PC-9 (cell line): ENCODE results near the gene KIF16B. TPM values are rescaled to one million over a fixed set of nuclear protein-coding genes. Genes with fewer than 3 reads are reported as not detected.

ENCODE experiments used
- BruUV-seq: library from RNA; stranded (reverse); fragments of 400-500 nt; replicated peaks from 2 replicates; lab custom pipeline; 2021; lab: Mats Ljungman, UMichigan
- CTCF ChIA-PET: fragments of 300-600 bp; sonication (Branson Sonifier 250); formaldehyde crosslinking; loops from one replicate; lab custom pipeline; 2022; ENCODE audit warnings: antibody characterized with exemption; lab: Charles Lee
- POLR2A ChIA-PET: fragments of 300-600 bp; sonication (Branson Sonifier 250); formaldehyde crosslinking; loops from one replicate; lab custom pipeline; 2022; ENCODE audit warnings: antibody characterized with exemption; ENCODE audit not compliant: unreplicated experiment; lab: Charles Lee
- DNase-seq, 2 experiments: peaks; one replicate each; pipeline versions ENCODE4 v3.0.0 to v3.0.0-alpha.2; 2015 to 2022; ENCODE audit warnings: mixed read lengths in 1 of 2
- H2AFZ ChIP-seq: fragments of 200-600 bp; sonication (generic); 2 replicates; pipeline ENCODE4 v1.8.1; 2017; ENCODE audit warnings: antibody characterized with exemption
- H3F3A ChIP-seq: fragments of 200-600 bp; sonication (generic); 2 replicates; pipeline ENCODE4 v1.8.1; 2017; ENCODE audit warnings: antibody characterized with exemption, mild to moderate bottlenecking, low read depth; ENCODE audit not compliant: insufficient read depth
- H3K27ac ChIP-seq: fragments of 200-600 bp; sonication (generic); 2 replicates; pipeline ENCODE4 v1.6.1; 2016; ENCODE audit warnings: mixed run types
- H3K27me3 ChIP-seq: fragments of 200-600 bp; sonication (generic); 2 replicates; pipeline ENCODE4 v1.6.1; 2016; ENCODE audit warnings: low read depth, mixed run types; ENCODE audit not compliant: insufficient read depth
- H3K36me3 ChIP-seq: fragments of 200-600 bp; sonication (generic); 2 replicates; pipeline ENCODE4 v1.6.1; 2016; ENCODE audit warnings: low read depth, mixed run types
- H3K4me1 ChIP-seq: fragments of 200-600 bp; sonication (generic); replicated peaks from 2 replicates; pipeline ENCODE4 v1.6.1; 2016; ENCODE audit warnings: mixed run types; ENCODE audit not compliant: insufficient read depth
- H3K4me2 ChIP-seq: fragments of 200-600 bp; sonication (generic); 2 replicates; pipeline ENCODE4 v1.6.1; 2017; ENCODE audit warnings: mixed run types
- H3K4me3 ChIP-seq: fragments of 200-600 bp; sonication (generic); 2 replicates; pipeline ENCODE4 v1.6.1; 2016; ENCODE audit warnings: mixed run types
- H3K79me2 ChIP-seq: fragments of 200-600 bp; sonication (generic); 2 replicates; pipeline ENCODE4 v1.6.1; 2017; ENCODE audit warnings: low read depth, mixed run types
- H3K9me2 ChIP-seq: fragments of 200-600 bp; sonication (generic); 2 replicates; pipeline ENCODE4 v1.8.1; 2017; ENCODE audit warnings: mild to moderate bottlenecking; ENCODE audit not compliant: insufficient read depth
- H3K9me3 ChIP-seq: fragments of 200-600 bp; sonication (generic); 2 replicates; pipeline ENCODE4 v1.8.1; 2016; ENCODE audit warnings: low read depth; ENCODE audit not compliant: insufficient read depth
- H4K20me1 ChIP-seq: fragments of 200-600 bp; sonication (generic); 2 replicates; pipeline ENCODE4 v1.8.1; 2017; ENCODE audit not compliant: insufficient read depth
- EZH2 ChIP-seq: fragments of 200-600 bp; sonication (generic); IDR thresholded peaks from 2 replicates; pipeline ENCODE4 v1.8.0; 2017; ENCODE audit warnings: antibody characterized with exemption, low read depth
- intact Hi-C: fragments of 100-400 bp; cut with micrococcal nuclease; formaldehyde crosslinking; loops from one replicate; pipeline ENCODE4 v1.10.0; 2022; ENCODE audit not compliant: unreplicated experiment
- total RNA-seq: library from RNA; stranded (reverse); gene quantifications from 2 replicates; pipeline ENCODE4 v1.2.3, GENCODE V29; 2021
- TF ChIP-seq, protein P1 (sequence below): fragments of 200-600 bp; sonication (generic); conservative IDR thresholded peaks from 2 replicates; pipeline ENCODE4 v1.6.1; 2017; ENCODE audit warnings: mixed run types, antibody characterized with exemption, mild to moderate bottlenecking, moderate library complexity

KIF16B gene
- total RNA-seq, 1 experiment from 2014 or later = 17.6 TPM

- Histone ChIP-seq H3K79me2 (no peaks in the 10 kb centered on the region), H2AFZ (no peak overlapping the region), H3K9me2 (no peaks in the 10 kb centered on the region), H3K36me3 (no peaks in the 10 kb centered on the region), H3K9me3 (no peaks in the 10 kb centered on the region), H3K4me2 (no peak overlapping the region), H3K27me3 (no peaks in the 10 kb centered on the region), H3K4me3 (no peak overlapping the region), H3K27ac (no peak overlapping the region), H4K20me1 (no peaks in the 10 kb centered on the region), H3K4me1 (no peaks in the 10 kb centered on the region), H3F3A (no peaks in the 10 kb centered on the region)
- no TSS peak for BruUV-seq
- TF ChIP-seq EZH2 = no peak
- TF ChIP-seq, protein P1, sequence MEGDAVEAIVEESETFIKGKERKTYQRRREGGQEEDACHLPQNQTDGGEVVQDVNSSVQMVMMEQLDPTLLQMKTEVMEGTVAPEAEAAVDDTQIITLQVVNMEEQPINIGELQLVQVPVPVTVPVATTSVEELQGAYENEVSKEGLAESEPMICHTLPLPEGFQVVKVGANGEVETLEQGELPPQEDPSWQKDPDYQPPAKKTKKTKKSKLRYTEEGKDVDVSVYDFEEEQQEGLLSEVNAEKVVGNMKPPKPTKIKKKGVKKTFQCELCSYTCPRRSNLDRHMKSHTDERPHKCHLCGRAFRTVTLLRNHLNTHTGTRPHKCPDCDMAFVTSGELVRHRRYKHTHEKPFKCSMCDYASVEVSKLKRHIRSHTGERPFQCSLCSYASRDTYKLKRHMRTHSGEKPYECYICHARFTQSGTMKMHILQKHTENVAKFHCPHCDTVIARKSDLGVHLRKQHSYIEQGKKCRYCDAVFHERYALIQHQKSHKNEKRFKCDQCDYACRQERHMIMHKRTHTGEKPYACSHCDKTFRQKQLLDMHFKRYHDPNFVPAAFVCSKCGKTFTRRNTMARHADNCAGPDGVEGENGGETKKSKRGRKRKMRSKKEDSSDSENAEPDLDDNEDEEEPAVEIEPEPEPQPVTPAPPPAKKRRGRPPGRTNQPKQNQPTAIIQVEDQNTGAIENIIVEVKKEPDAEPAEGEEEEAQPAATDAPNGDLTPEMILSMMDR = no peak
- CTCF ChIA-PET = no interaction called here
- intact Hi-C loops = no loop called here
- POLR2A ChIA-PET = no interaction called here
- no peak for DNase-seq
Measured at GRCh38 chr20:16364320-16364687, 208.9 kb downstream of the KIF16B start.

- Histone ChIP-seq H2AFZ (no peak overlapping the region), H3K27me3 (no peaks in the 10 kb centered on the region), H3K27ac (no peak overlapping the region), H3K4me1 (no peaks in the 10 kb centered on the region), H3K79me2 (no peaks in the 10 kb centered on the region), H4K20me1 (no peaks in the 10 kb centered on the region), H3K9me2 (no peaks in the 10 kb centered on the region), H3K4me3 (no peak overlapping the region), H3K36me3 (no peaks in the 10 kb centered on the region), H3F3A (no peaks in the 10 kb centered on the region), H3K9me3 (no peaks in the 10 kb centered on the region), H3K4me2 (no peak overlapping the region)
- no TSS peak for BruUV-seq
- no peak for TF ChIP-seq EZH2
- TF ChIP-seq, protein P1 = no peak
- CTCF ChIA-PET = no interaction called here
- intact Hi-C loops = no loop called here
- no peak for DNase-seq
- POLR2A ChIA-PET = no interaction called here
Measured at GRCh38 chr20:16363506-16364319, 209.5 kb downstream of the KIF16B start.

DNA sequence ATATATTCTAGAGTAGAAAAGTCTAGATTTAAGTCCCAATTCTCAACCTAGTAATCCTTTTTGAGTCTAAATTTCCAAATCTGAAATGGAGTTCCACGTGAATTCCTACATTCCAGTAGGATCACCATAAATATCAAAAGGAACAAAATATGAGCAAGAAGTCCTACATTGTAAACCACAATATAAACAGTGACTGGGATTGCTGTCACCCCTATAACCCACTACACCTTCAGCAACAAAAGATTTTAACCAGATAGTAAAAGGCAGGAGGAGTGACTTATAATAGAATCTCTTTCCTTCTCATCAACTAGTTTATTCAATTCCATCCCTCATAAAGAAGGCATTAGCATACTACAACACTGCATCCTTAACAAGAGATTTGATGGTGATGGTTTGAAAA is 210.6 kb downstream of the KIF16B start:
- H3F3A ChIP-seq = no peaks in the 10 kb centered on the region

More for the DNA sequence above, 210.6 kb downstream of the KIF16B start:
- Histone ChIP-seq H3K4me1 (no peaks in the 10 kb centered on the region), H3K36me3 (no peaks in the 10 kb centered on the region), H3K79me2 (no peaks in the 10 kb centered on the region), H4K20me1 (no peaks in the 10 kb centered on the region), H3K4me3 (no peak overlapping the region), H3K27ac (no peak overlapping the region), H3K9me2 (no peaks in the 10 kb centered on the region), H3K27me3 (no peaks in the 10 kb centered on the region), H3K4me2 (no peak overlapping the region), H2AFZ (no peak overlapping the region), H3K9me3 (no peaks in the 10 kb centered on the region)
- intact Hi-C loops = no loop called here
- TF ChIP-seq, protein P1 = no peak
- TF ChIP-seq EZH2 = no peak
- no peak for DNase-seq
- ChIA-PET POLR2A (no interaction called here), CTCF (no interaction called here)
- BruUV-seq = no TSS peak
